CD14-positive monocyte (primary cell): Measurements from ENCODE around the gene FAM53A. TPM values are rescaled to one million over a fixed set of nuclear protein-coding genes. Genes with fewer than 3 reads are reported as not detected.

Experiments used
- DNase-seq, 3 donors: peaks; one replicate each; pipeline ENCODE4 v3.0.0-alpha.2; 2011 to 2022
- H2AFZ ChIP-seq: 2 replicates; pipeline ENCODE4 v1.6.0; 2012; ENCODE audit warnings: mild to moderate bottlenecking, low read depth, low read length, inconsistent platforms; ENCODE audit not compliant: insufficient read depth, poor library complexity, severe bottlenecking
- H3K27ac ChIP-seq, 2 donors: 1 replicate in 1 of 2; 2 replicates in 1 of 2; pipeline ENCODE4 v1.5.1; 2012 to 2013; ENCODE audit warnings: low read length in 2 of 2, control low read depth in 1 of 2, inconsistent platforms in 1 of 2, low read depth in 1 of 2, mild to moderate bottlenecking in 1 of 2
- H3K27me3 ChIP-seq, 2 donors: one replicate each; pipeline versions ENCODE4 v1.6.0 to v1.6.1; 2011 to 2013; ENCODE audit warnings: low read length in 2 of 2; ENCODE audit not compliant: control insufficient read depth in 2 of 2, insufficient read depth in 2 of 2
- H3K36me3 ChIP-seq, 2 donors: replicated peaks in 1 of 2; 1 replicate in 1 of 2; 2 replicates in 1 of 2; pipeline versions ENCODE4 v1.5.1 to v1.6.1; 2012 to 2013; ENCODE audit warnings: low read length in 2 of 2, control low read depth in 1 of 2, inconsistent platforms in 1 of 2, mild to moderate bottlenecking in 1 of 2; ENCODE audit not compliant: insufficient read depth in 2 of 2, control insufficient read depth in 1 of 2
- H3K4me1 ChIP-seq, 2 donors: 1 replicate in 1 of 2; 2 replicates in 1 of 2; pipeline versions ENCODE4 v1.5.1 to v1.6.1; 2012 to 2013; ENCODE audit warnings: low read length in 2 of 2, control low read depth in 1 of 2, inconsistent platforms in 1 of 2, mild to moderate bottlenecking in 1 of 2, moderate library complexity in 1 of 2; ENCODE audit not compliant: insufficient read depth in 2 of 2, control insufficient read depth in 1 of 2
- H3K4me2 ChIP-seq: replicated peaks from 2 replicates; pipeline ENCODE3; 2012; ENCODE audit warnings: low read length, moderate library complexity, mild to moderate bottlenecking; ENCODE audit not compliant: poor library complexity, severe bottlenecking; ENCODE audit errors: extremely low read depth
- H3K4me3 ChIP-seq, 3 experiments: fragments of 200-600 bp in 1 of 3; sonication (generic) in 1 of 3; replicated peaks in 1 of 3; 1 replicate in 2 of 3; 2 replicates in 1 of 3; pipeline ENCODE4 v1.5.1; 2011 to 2013; ENCODE audit warnings: low read length in 3 of 3, mild to moderate bottlenecking in 3 of 3, control low read depth in 2 of 3, low read depth in 2 of 3, inconsistent platforms in 1 of 3, moderate library complexity in 1 of 3
- H3K79me2 ChIP-seq: 2 replicates; pipeline ENCODE4 v1.6.0; 2012; ENCODE audit warnings: mild to moderate bottlenecking, control low read depth, inconsistent platforms, low read length, moderate library complexity; ENCODE audit not compliant: insufficient read depth
- H3K9ac ChIP-seq: 2 replicates; pipeline ENCODE4 v1.6.0; 2017; ENCODE audit warnings: low read length, mild to moderate bottlenecking; ENCODE audit not compliant: insufficient read depth, poor library complexity, severe bottlenecking
- H3K9me3 ChIP-seq, 2 donors: replicated peaks in 1 of 2; 1 replicate in 1 of 2; 2 replicates in 1 of 2; pipeline versions ENCODE4 v1.5.1 to v1.6.1; 2012 to 2013; ENCODE audit warnings: low read length in 2 of 2, control low read depth in 1 of 2; ENCODE audit not compliant: control insufficient read depth in 1 of 2, insufficient read depth in 1 of 2
- H4K20me1 ChIP-seq: 2 replicates; pipeline ENCODE4 v1.6.0; 2012; ENCODE audit warnings: mild to moderate bottlenecking, low read length, control low read depth, moderate library complexity; ENCODE audit not compliant: insufficient read depth
- H3K27ac Mint-ChIP-seq, 7 donors: one replicate each; pipeline ENCODE4 v1.8.0; 2020; ENCODE audit warnings: mild to moderate bottlenecking in 7 of 7, mixed read lengths in 7 of 7, moderate library complexity in 6 of 7, inconsistent platforms in 2 of 7
- H3K27me3 Mint-ChIP-seq, 3 donors: one replicate each; pipeline ENCODE4 v1.8.0; 2021 to 2022; ENCODE audit warnings: low read depth in 3 of 3, mild to moderate bottlenecking in 3 of 3, mixed read lengths in 3 of 3, moderate library complexity in 3 of 3, inconsistent platforms in 1 of 3
- H3K36me3 Mint-ChIP-seq, 2 donors: one replicate each; pipeline ENCODE4 v1.8.0; 2020; ENCODE audit warnings: mixed read lengths in 2 of 2, inconsistent platforms in 1 of 2, mild to moderate bottlenecking in 1 of 2
- H3K4me1 Mint-ChIP-seq: one replicate; pipeline ENCODE4 v1.8.0; 2020; ENCODE audit warnings: mild to moderate bottlenecking, mixed read lengths
- H3K4me3 Mint-ChIP-seq, 2 donors: one replicate each; pipeline ENCODE4 v1.8.0; 2020; ENCODE audit warnings: mild to moderate bottlenecking in 2 of 2, mixed read lengths in 2 of 2, moderate library complexity in 1 of 2
- H3K9me3 Mint-ChIP-seq, 7 donors: one replicate each; pipeline ENCODE4 v1.8.0; 2020 to 2022; ENCODE audit warnings: mixed read lengths in 7 of 7, mild to moderate bottlenecking in 6 of 7, moderate library complexity in 6 of 7, inconsistent platforms in 2 of 7
- WGBS: methylation state at CpG from one replicate; pipeline ENCODE4 v1.1.5; 2013; ENCODE audit warnings: missing lambda C conversion rate; ENCODE audit not compliant: insufficient coverage; 5-methylcytosine and 5-hydroxymethylcytosine counted together
- intact Hi-C, 2 donors: fragments of 100-400 bp; cut with micrococcal nuclease; formaldehyde crosslinking; loops; one replicate each; pipeline versions ENCODE4 v1.15.0 to v1.15.1; 2023
- polyA plus RNA-seq, 3 donors: library from polyadenylated mRNA; depleted of rRNA in 1 of 3; unstranded in 2 of 3; stranded (reverse) in 1 of 3; fragments of 300-500 nt in 2 of 3; fragments of >200 nt in 1 of 3; fragmentation: Illumina TruSeq in 2 of 3; gene quantifications; 1 replicate in 2 of 3; 2 replicates in 1 of 3; pipeline ENCODE4 v1.2.3, GENCODE V29; 2012 to 2021
- TF ChIP-seq, protein P1 (sequence below): fragments of 200-600 bp; IDR thresholded peaks from one replicate; pipeline ENCODE4 v1.8.0; 2022; ENCODE audit warnings: antibody characterized with exemption, mild to moderate bottlenecking

FAM53A gene
- polyA plus RNA-seq, 3 donors = 0.40 to 0.82 (median 0.76) TPM

DNA sequence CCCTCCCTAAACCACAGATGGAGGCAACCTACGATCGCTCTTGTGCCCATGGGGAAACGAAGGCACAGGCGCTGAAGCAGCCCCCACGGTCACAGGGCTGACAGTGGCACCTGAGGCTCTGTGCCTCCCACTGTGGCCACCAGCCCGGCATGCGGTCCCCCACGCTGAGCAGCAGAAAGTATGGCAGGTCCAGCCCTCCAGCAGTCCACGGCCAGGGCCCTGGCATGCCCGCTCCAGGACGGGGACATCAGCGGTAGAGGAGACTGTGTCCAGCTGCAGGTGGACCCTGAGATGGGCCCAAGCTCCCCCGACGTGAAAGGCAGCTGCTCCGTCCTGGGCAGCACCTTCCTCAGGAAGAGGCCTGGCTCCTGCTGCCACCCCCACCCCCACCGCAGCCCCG is 61.2 kb downstream of the FAM53A start:
- no peak overlapping the region for H3K4me3 Mint-ChIP-seq
- peaks cover 2 to 23% (median 10%) of the 10 kb centered on the region in 7 donors for H3K9me3 Mint-ChIP-seq
- DNase-seq = no peak

DNA sequence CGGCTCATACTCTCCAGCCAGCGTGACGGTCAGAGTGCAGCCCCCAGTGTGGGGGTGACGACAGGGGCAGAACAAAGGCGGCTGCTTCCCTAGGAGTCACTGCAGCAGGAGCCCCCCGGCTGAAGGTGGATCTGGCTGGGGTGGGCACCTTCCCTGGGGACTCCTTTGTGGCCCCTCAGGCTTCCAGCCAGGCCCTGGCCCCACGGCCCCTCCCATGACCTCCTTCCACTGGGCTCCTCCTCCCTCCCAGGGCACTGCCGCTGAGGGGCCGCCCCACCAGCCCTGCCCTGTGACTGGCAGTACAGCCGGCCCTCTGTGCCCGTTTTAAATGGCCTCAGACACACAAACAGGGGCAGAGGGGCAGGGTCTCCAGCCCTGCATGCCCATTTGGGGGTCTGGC is 61.9 kb downstream of the FAM53A start:
- no peaks in the 10 kb centered on the region for H3K36me3 ChIP-seq
- Mint-ChIP-seq H3K27ac (no peak overlapping the region), H3K27me3 (peaks cover 2 to 6% (median 5%) of the 10 kb centered on the region in 3 donors), H3K4me1 (no peaks in the 10 kb centered on the region), H3K36me3 (no peaks in the 10 kb centered on the region), H3K9me3 (peaks cover 9 to 28% (median 14%) of the 10 kb centered on the region in 7 donors), H3K4me3 (no peak overlapping the region)
- H3K79me2 ChIP-seq = no peaks in the 10 kb centered on the region
- intact Hi-C loops = no loop called here
- H3K9me3 ChIP-seq = peaks cover 0 to 43% of the 10 kb centered on the region in 2 donors
- WGBS = 84% methylated on average over 11 of the region's 11 CpGs
- H3K4me1 ChIP-seq = no peaks in the 10 kb centered on the region
- H3K9ac ChIP-seq = no peak overlapping the region
- no peak overlapping the region for H3K4me3 ChIP-seq
- no peak overlapping the region for H3K27ac ChIP-seq
- H4K20me1 ChIP-seq = no peaks in the 10 kb centered on the region
- no peak overlapping the region for H2AFZ ChIP-seq
- DNase-seq = no peak
- H3K27me3 ChIP-seq = no peaks in the 10 kb centered on the region
- TF ChIP-seq, protein P1, sequence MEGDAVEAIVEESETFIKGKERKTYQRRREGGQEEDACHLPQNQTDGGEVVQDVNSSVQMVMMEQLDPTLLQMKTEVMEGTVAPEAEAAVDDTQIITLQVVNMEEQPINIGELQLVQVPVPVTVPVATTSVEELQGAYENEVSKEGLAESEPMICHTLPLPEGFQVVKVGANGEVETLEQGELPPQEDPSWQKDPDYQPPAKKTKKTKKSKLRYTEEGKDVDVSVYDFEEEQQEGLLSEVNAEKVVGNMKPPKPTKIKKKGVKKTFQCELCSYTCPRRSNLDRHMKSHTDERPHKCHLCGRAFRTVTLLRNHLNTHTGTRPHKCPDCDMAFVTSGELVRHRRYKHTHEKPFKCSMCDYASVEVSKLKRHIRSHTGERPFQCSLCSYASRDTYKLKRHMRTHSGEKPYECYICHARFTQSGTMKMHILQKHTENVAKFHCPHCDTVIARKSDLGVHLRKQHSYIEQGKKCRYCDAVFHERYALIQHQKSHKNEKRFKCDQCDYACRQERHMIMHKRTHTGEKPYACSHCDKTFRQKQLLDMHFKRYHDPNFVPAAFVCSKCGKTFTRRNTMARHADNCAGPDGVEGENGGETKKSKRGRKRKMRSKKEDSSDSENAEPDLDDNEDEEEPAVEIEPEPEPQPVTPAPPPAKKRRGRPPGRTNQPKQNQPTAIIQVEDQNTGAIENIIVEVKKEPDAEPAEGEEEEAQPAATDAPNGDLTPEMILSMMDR = no peak
- no peak overlapping the region for H3K4me2 ChIP-seq

More for the DNA sequence above, 61.2 kb downstream of the FAM53A start:
- no peaks in the 10 kb centered on the region for H3K36me3 Mint-ChIP-seq
- H3K27me3 Mint-ChIP-seq = peaks cover 0 to 5% (median 3%) of the 10 kb centered on the region in 3 donors
- Histone ChIP-seq H3K27me3 (no peaks in the 10 kb centered on the region), H4K20me1 (no peaks in the 10 kb centered on the region), H3K9me3 (peaks cover 0 to 37% of the 10 kb centered on the region in 2 donors), H2AFZ (no peak overlapping the region), H3K27ac (no peak overlapping the region), H3K4me3 (no peak overlapping the region), H3K79me2 (no peaks in the 10 kb centered on the region), H3K4me1 (no peaks in the 10 kb centered on the region), H3K36me3 (no peaks in the 10 kb centered on the region), H3K9ac (no peak overlapping the region), H3K4me2 (no peak overlapping the region)
- no peak overlapping the region for H3K27ac Mint-ChIP-seq
- TF ChIP-seq, protein P1 = no peak
- no peaks in the 10 kb centered on the region for H3K4me1 Mint-ChIP-seq
- intact Hi-C loops = no loop called here
- 77% methylated on average over 17 of the region's 17 CpGs for WGBS
